Neutrophil (primary cell): ENCODE measurements around the gene FCRL1.

Experiments
- H3K27ac ChIP-seq: fragments of 200-600 bp; sonication (generic); 2 replicates; pipeline ENCODE4 v1.5.1; 2016; ENCODE audit warnings: mild to moderate bottlenecking, moderate library complexity
- H3K27me3 ChIP-seq: fragments of 200-600 bp; sonication (generic); 2 replicates; pipeline ENCODE4 v1.6.0; 2016; ENCODE audit warnings: mild to moderate bottlenecking
- H3K36me3 ChIP-seq: fragments of 200-600 bp; sonication (generic); 2 replicates; pipeline ENCODE4 v1.5.1; 2017
- H3K4me1 ChIP-seq, 2 experiments: fragments of 200-600 bp in 1 of 2; sonication (generic) in 1 of 2; 1 replicate in 1 of 2; 2 replicates in 1 of 2; pipeline versions ENCODE4 v1.5.1 to v1.6.1; 2013 to 2016; ENCODE audit warnings: low read depth in 1 of 2, low read length in 1 of 2, mild to moderate bottlenecking in 1 of 2, moderate library complexity in 1 of 2; ENCODE audit not compliant: control insufficient read depth in 1 of 2, insufficient read depth in 1 of 2
- H3K4me3 ChIP-seq, 2 experiments: fragments of 200-600 bp in 1 of 2; sonication (generic) in 1 of 2; 1 replicate in 1 of 2; 2 replicates in 1 of 2; pipeline ENCODE4 v1.5.1; 2013 to 2016; ENCODE audit warnings: low read depth in 1 of 2, low read length in 1 of 2, mild to moderate bottlenecking in 1 of 2, moderate library complexity in 1 of 2
- H3K9me3 ChIP-seq: fragments of 200-600 bp; sonication (generic); 2 replicates; pipeline ENCODE4 v1.5.1; 2016
- CTCF ChIP-seq: fragments of 200-600 bp; sonication (generic); IDR thresholded peaks from 2 replicates; pipeline ENCODE4 v1.5.1; 2016; ENCODE audit warnings: antibody characterized with exemption

Gene FCRL1

GRCh38 chr1:157770442-157771043 is 49.4 kb downstream of the FCRL1 start:
- Histone ChIP-seq H3K36me3 (no peaks in the 10 kb centered on the region), H3K27ac (no peak overlapping the region), H3K4me1 (no peaks in the 10 kb centered on the region), H3K9me3 (no peaks in the 10 kb centered on the region), H3K27me3 (peaks cover 37% of the 10 kb centered on the region), H3K4me3 (no peak overlapping the region)
- no peak for TF ChIP-seq CTCF

- H3K27ac ChIP-seq, result no peak overlapping the region
- peaks cover 15% of the 10 kb centered on the region for H3K27me3 ChIP-seq
These were observed 53.1 kb downstream of the FCRL1 start for GRCh38 chr1:157766792-157767191.

GRCh38 chr1:157758018-157758417 is 61.9 kb downstream of the FCRL1 start:
- Histone ChIP-seq H3K27ac (no peak overlapping the region), H3K27me3 (no peaks in the 10 kb centered on the region), H3K4me1 (no peaks in the 10 kb centered on the region), H3K4me3 (no peak overlapping the region), H3K36me3 (no peaks in the 10 kb centered on the region), H3K9me3 (no peaks in the 10 kb centered on the region)
- no peak for TF ChIP-seq CTCF

More at GRCh38 chr1:157766792-157767191, 53.1 kb downstream of the FCRL1 start:
- Histone ChIP-seq H3K4me1 (no peaks in the 10 kb centered on the region), H3K36me3 (no peaks in the 10 kb centered on the region), H3K4me3 (no peak overlapping the region), H3K9me3 (no peaks in the 10 kb centered on the region)
- no peak for TF ChIP-seq CTCF

GRCh38 chr1:157753611-157754010 is 66.3 kb downstream of the FCRL1 start:
- H3K27ac ChIP-seq, result no peak overlapping the region
- H3K9me3 ChIP-seq, result no peaks in the 10 kb centered on the region

GRCh38 chr1:157751283-157751682 is 68.6 kb downstream of the FCRL1 start:
- Histone ChIP-seq H3K36me3 (no peaks in the 10 kb centered on the region), H3K4me1 (no peaks in the 10 kb centered on the region), H3K9me3 (no peaks in the 10 kb centered on the region), H3K27me3 (no peaks in the 10 kb centered on the region), H3K27ac (no peak overlapping the region), H3K4me3 (no peak overlapping the region)
- no peak for TF ChIP-seq CTCF

More at GRCh38 chr1:157753611-157754010, 66.3 kb downstream of the FCRL1 start:
- Histone ChIP-seq H3K4me3 (no peak overlapping the region), H3K27me3 (no peaks in the 10 kb centered on the region), H3K36me3 (no peaks in the 10 kb centered on the region), H3K4me1 (no peaks in the 10 kb centered on the region)
- no peak for TF ChIP-seq CTCF
